NCI-H2029 treated with DMSO at 0.1 percent for 48 hours (cell line): Measurements from ENCODE around the gene FUBP1.
"Not testable (repeated sequence)": the region's sequence is repeated elsewhere in the genome, so short reads cannot be mapped to it uniquely, and the experiment has no call there.

Experiments
- DNase-seq: peaks from one replicate; lab custom pipeline; 2025; lab: John Stamatoyannopoulos, UW

Gene FUBP1

DNA sequence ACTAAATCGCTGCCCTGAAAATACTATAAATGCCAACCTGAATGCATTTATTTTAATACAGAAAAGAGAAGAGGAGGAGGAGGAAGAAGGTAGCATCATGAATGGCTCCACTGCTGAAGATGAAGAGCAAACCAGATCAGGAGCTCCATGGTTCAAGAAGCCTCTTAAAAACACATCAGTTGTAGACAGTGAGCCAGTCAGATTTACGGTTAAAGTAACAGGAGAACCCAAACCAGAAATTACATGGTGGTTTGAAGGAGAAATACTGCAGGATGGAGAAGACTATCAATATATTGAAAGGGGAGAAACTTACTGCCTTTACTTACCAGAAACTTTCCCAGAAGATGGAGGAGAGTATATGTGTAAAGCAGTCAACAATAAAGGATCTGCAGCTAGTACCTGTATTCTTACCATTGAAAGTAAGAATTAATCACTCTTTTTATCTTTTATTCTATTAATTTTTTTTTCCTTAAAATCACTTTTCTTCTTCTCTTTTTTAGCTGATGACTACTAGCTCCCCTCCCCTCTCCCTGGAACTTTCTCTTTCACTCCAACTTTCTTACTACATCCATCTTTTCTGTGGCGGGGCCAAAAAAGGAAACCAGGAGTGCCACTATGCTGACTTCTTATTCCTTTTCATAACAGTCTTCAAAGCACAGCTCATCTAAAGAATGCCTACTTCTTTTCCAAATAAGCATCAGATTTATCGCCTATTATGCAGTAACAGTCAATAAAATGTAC is 36.3 kb downstream of the FUBP1 start:
- DNase-seq, result no peak

DNA sequence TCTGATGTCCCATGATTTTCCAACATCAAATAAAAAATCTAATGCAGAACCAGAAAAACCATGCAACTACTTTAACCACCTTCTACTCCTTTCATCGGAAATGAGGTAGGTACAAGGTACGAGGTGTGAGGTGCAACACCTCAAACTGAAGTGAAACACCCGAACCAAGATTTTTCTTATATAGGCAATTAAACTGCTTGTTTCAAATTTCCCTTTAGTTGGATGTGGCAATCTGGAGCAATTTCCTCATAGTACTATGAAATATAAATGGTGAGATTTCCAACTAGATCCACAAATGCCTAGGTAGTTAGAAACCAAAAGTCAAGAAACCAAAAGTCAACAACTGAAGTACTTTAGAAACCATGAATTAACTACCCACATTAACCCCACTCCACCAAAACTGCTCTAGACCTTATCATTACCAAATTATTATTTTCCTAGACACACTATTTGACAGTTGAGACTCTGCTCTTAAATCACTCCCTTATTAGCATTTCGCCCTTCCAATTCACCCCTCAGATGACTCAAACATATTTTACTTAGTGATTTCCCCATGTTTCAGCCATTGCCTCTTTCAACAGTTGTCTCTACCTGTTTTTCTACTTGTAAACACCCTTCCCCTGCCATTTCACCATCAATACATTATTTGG is 37.8 kb downstream of the FUBP1 start:
- no peak for DNase-seq

DNA sequence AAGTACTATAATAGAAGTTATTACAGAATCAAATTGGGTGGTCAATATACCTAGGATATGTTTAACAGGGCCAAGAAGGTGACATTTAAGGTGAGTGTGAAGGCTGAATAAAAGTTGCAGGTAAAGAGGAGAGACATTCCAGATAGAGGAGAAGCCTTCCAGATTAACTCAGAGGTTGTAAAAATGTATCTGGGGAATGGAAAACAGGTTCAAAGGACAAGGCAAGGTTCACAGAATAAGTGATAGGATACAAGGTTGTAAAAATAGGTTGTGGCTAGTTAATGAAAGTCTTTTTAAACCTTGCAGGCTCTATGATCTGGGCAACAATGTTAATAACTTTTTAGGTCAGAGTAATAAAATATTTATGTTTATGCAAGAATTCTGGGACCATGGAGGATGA is 40.2 kb downstream of the FUBP1 start:
- DNase-seq, result no peak

DNA sequence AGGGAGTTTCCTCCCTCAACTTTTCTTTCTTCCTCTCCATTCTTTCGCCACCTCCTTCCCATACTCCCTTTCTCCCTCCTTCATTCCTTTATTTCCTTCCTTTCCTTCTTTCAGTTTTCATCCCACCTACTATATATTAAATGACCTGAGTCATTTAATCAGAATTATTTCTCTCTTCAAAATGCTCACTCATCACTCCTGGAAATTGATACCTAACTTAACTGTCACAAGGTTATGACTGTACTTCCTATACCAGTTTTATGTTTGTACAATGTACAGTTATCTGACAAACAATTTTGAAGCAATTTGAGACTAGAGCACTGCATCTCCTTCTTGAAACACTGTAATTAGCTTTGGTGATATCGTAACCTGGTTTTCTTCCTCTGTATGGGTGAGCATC is 49.1 kb downstream of the FUBP1 start:
- no peak for DNase-seq

DNA sequence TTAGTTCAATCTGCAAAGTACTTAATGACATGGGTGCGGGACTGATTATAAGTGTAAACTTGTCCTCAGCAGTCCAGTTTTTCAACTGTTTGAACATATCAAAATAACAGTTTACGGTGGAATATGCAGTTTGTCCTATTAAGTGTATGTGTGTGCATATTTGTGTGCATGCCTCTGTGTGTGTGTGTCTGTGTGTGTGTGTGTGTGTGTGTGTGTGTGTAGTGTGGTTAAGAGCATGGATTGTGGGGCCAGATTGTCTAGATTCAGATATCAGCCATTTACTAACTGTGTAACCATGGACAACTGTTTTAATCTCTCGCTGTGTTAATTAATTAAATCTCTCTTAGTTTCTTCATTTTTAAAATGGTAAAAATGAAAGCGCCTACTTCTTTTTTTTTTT is 51.5 kb downstream of the FUBP1 start:
- no peak for DNase-seq

DNA sequence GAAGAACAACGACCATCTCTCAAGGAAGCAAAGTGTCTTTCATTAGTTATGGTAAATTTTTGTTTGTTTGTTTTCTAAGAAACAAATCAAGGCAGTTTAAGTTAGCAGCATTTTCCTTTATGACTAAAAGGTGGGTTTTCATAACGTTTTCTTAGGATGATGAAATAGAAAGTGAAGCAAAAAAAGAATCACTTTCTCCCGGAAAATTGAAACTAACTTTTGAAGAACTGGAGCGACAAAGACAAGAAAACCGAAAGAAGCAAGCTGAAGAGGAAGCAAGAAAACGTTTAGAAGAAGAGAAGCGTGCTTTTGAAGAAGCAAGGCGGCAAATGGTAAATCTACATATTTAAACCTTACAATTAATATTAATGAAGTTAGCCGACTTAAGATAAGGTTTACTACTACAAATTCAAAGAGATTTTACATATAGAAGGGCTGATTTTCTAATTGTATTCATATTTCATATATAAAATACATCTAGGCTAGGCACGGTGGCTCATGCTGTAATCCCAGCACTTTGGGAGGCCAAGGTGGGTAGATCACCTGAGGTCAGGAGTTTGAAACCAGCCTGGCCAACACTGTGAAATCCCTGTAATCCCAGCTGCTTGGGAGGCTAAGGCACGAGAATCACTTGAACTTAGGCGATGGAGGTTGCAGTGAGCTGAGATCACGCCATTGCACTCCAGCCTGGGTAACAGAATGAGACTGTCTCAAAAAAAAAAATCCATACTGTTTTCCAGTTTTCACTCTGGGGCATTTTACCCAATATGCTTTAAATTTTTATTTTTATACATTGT is 52.1 kb downstream of the FUBP1 start:
- DNase-seq, result no peak

DNA sequence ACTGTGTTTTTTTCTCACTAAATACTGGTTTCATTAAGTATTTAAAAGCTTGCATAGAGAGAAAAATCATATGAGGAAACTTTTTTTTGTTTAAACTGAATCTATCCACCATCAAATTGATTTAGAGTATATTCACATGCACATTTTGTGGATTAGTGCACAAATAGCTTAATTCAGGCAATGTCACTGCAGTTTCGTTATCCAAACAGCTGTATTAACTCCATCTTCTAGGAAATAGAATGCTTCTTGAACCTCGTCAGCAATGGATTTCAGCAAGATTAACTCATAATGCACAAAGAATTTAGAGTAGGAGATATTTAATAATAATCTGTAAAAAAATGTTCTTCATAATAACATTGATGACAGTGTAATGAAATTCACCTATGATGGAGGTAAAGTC is 52.9 kb downstream of the FUBP1 start:
- DNase-seq, result no peak

DNA sequence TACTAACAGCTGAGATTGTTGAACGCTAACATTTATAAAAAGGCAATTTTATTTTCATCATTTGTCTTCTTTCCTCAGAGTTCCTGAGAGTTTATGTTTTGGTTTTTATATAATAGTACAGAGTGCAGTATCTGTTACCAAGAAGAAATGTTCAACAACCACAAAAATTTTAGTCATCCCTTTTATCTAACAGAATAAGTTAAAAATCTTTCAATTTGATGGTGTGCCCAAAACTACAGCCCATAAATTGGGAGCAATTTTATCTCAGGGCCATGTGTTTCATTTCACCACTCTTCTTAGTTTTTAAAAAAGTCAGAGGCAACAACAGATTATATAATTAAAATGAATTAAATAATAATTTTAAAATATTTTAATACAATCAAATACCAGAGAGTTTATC is 53.4 kb downstream of the FUBP1 start:
- no peak for DNase-seq

DNA sequence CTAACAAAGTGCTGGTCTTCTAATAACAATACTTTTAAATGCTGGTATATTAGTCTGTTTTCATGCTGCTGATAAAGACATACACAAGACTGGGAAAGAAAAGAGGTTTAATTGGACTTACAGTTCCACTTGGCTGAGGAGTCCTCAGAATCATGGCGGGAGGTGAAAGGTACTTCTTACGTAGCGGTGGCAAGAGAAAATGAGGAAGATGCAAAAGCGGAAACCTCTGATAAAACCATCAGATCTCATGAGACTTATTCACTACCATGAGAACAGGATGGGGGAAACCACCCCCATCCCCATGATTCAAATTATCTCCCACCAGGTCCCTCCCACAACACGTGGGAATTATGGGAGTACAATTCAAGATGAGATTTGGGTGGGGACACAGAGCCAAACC is 60.0 kb downstream of the FUBP1 start:
- DNase-seq, result not testable (repeated sequence)

DNA sequence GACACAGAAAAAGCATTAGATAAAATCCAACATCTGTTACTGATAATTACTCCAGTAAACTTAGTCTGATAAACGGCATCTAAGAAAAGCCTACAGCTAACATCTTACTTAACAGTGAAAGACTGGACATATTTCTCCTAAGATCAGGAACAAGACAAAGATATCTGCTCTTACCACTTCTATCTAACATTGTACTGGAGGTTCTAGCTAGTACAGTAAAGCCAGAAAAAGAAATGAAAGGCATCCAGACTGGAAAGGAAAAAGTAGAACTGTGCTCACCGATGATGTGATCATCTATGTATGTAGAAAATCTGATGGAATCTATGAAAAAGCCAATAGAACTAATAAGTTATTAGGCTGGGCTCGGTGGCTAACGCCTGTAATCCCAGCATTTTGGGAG is 68.8 kb downstream of the FUBP1 start:
- no peak for DNase-seq

DNA sequence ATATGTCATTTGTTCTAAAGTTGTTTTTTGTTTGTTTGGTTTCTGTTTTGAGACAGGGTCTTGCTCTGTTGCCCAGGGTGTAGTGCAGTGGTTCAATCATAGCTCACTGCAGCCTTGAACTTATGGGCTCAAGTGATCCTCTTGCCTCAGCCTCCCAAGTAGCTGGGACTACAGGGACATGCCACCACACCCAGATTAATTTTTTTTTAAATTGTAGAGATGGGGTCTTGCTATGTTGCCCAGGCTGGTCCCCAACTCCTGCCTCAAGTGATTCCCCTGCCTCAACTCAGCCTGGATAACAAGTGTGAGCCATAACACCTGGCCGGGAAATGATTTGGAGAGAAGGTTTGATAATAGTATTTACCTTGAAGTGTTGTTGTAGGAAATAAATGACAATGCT is 72.2 kb downstream of the FUBP1 start:
- DNase-seq, result no peak

DNA sequence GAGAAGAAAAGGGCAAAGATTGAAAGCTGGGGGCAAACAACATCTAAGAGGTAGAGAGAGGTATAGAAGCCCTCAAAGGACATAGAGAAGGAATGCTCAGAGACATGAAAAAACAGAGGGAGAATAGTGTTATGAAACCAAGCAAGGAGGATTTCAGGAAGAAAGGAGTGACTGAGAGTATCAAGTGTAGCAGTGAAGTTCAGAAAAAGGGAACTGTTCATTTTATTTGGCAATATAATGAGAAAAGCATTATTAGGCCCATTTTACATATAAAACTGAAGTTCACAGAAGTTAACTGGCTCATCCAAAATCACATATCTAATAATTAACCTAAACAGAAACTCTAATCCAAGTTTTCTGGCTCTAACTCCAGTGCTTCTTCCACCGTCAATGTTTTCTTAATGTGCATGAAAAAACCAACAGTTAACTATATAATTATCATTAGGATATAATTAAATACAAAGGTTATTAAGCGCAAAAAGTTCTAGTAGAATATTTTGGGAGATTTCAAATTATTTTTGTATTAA is 72.8 kb downstream of the FUBP1 start:
- no peak for DNase-seq

DNA sequence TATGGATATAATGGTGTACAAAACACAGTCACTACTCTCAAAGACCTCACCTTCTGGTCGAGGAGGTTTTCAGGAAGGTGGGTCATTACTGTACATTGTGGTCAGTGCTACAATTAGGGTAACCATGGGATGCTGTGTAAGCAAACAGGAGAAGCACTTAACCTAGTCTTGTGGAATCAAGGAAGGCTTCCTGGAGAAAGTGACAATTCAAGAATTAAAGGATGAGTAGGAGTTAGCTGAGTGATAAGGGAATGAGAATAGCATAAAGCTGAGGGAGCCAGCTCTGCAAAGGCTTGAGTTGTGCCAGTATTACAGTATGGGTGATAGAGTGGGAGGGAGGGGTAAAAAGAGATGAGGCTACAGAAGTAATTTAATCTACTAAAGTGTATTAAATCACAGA is 73.3 kb downstream of the FUBP1 start:
- no peak for DNase-seq

DNA sequence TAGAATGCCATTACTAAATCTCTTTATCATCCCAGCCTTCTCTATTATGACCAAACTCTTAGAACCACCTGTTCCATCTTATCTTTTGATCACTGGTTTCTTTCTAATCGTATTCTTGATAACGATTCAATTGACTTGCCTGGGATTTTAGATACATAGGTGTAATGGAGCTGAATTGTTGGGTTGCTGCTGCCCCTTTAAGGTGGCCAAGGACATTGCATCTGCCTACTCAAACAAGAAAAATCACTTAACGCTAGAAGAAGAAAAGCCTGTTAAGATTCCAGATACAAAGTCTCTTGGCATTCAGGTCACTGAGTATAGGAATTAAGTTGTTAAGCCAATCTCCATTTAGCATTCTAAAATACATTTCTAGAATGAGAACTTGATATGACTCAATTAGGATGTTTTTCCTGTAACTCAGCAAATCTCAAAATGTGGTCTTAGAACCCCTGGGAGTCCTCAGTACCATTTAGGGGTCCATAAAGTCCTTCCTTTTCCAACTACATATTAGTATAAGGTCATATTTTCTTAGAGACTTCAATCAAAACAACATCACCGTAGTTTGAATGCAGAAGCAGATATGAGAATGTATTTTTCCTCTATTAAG is 78.1 kb downstream of the FUBP1 start:
- peak; percentile 17 for DNase-seq

DNA sequence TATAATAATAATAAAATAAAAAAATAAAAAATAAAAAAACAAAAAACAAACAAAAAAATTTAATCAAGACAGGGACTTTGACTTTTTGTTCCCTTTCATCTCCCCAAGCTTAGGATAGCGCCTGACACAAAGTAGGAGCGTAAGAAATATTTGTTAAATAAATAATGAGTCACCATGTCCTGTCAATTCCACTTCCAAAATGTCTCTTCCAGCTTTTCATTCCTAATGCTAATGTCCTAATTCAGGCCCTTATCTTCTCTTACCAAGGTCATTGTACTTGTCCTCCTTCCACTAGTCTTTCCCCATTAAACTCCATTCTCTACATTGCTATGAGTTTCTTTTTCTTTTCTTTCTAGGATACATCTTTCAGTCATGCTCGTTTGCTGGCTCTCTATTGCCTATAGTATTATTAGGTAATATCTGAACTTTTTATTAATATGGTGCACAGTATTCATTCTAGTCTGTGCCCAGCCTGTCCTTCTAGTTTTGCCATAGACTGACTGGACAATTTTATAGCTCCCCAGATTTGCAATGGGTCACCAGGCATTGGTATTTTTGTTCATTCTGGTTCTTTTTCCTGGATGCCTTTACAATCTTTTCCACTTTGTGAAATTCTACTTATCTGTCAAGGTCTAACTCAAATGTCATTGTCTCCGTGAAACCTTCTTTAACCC is 79.1 kb downstream of the FUBP1 start:
- no peak for DNase-seq
